UCSD-AML1 (cell line): ENCODE measurements around the gene DENND2A.
A peak's percentile ranks its signal among the peaks of the same experiment; 100 is the strongest.
"Not testable (repeated sequence)": the region's sequence is repeated elsewhere in the genome, so short reads cannot be mapped to it uniquely, and the experiment has no call there.

Experiments
- DNase-seq: peaks from one replicate; lab custom pipeline; 2025; ENCODE audit not compliant: unreplicated experiment; lab: John Stamatoyannopoulos, UW

The DENND2A gene

GRCh38 chr7:140518370-140519006 is 122.1 kb downstream of the DENND2A start:
- no peak for DNase-seq

GRCh38 chr7:140517546-140518369 is 122.9 kb downstream of the DENND2A start:
- peak; percentile 67 for DNase-seq

GRCh38 chr7:140512317-140513000 is 128.2 kb downstream of the DENND2A start:
- no peak for DNase-seq

- no peak for DNase-seq
Observed at GRCh38 chr7:140509789-140510188, 130.8 kb downstream of the DENND2A start.

GRCh38 chr7:140507556-140507955 is 133.1 kb downstream of the DENND2A start:
- DNase-seq: not testable (repeated sequence)

- DNase-seq: peak; percentile 12
Observed at GRCh38 chr7:140506788-140507464, 133.7 kb downstream of the DENND2A start.

GRCh38 chr7:140501966-140502365 is 138.6 kb downstream of the DENND2A start:
- DNase-seq: no peak

GRCh38 chr7:140497807-140498206 is 142.8 kb downstream of the DENND2A start:
- DNase-seq: not testable (repeated sequence)

- no peak for DNase-seq
Observed at GRCh38 chr7:140497241-140497769, 143.3 kb downstream of the DENND2A start.

- DNase-seq: no peak
Observed at GRCh38 chr7:140495514-140496097, 145.0 kb downstream of the DENND2A start.

GRCh38 chr7:140494867-140495266 is 145.7 kb downstream of the DENND2A start:
- DNase-seq: no peak

GRCh38 chr7:140489026-140489359 is 151.6 kb downstream of the DENND2A start:
- DNase-seq: no peak

- DNase-seq: no peak
Observed at GRCh38 chr7:140485500-140486265, 154.9 kb downstream of the DENND2A start.

- DNase-seq: no peak
Observed at GRCh38 chr7:140484951-140485499, 155.6 kb downstream of the DENND2A start.

GRCh38 chr7:140484479-140484878 is 156.1 kb downstream of the DENND2A start:
- DNase-seq: no peak

- no peak for DNase-seq
Observed at GRCh38 chr7:140479739-140480084, 160.9 kb downstream of the DENND2A start.

- peak; percentile 85 for DNase-seq
Observed at GRCh38 chr7:140479062-140479738, 161.4 kb downstream of the DENND2A start, which contains the start of gene MKRN1. TSS of gene MKRN1 (minus strand) at chr7:140479505. CDS start at chr7:140479344, 161 bp downstream.

- peak; percentile 43 for DNase-seq
Observed at GRCh38 chr7:140478246-140479061, 162.2 kb downstream of the DENND2A start.
